ENCODE measurements around the gene RBM15B.

RBM15B gene

DNA sequence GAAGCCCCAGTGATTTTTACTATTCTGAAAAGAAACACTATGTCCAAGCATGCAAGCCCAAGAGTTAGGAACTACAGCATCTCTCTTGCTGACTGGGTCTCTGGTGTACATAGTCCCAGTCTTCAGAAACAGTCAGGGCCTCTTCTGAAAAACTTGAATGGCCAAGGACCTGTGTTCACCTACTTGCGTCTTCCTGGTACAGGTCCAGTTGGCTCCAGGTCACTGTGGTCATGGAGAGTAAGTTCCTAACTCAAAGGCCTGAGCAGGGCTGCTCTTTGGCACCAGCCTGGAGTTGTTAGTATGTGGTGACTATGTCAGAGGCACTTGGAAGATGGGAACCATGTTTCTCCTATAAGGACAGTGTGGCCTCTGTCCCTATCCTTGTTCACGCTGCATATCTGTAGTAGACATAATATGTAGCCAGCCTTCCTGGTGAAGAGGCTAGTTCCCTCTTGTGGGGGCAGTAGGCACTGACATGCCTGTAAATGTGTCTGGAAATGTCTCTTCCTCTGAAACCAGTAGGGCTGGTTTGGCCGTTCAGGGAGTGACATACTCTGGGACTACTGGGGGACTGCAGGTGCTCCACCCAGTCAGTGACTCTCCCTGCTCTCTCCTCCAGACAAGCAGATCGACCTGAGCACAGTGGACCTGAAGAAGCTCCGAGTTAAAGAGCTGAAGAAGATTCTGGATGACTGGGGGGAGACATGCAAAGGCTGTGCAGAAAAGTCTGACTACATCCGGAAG lies 2.6 kb upstream of the RBM15B start (continued):
- TF ChIP-seq TOX (CRISPR knock-in tag; IDR thresholded peaks at IDR 0.05; ENCODE audit: borderline replicate concordance) (no peak), POU6F1 (CRISPR knock-in tag; IDR thresholded peaks at IDR 0.05; ENCODE audit: borderline replicate concordance, low read depth) (no peak), ZFP30 (CRISPR knock-in tag; IDR thresholded peaks at IDR 0.05) (no peak), CSDC2 (CRISPR knock-in tag; IDR thresholded peaks at IDR 0.05) (no peak)

- peak; percentile 16; the same call in 2 of the 3 replicates for ATAC-seq
- TF ChIP-seq CSRNP3 (CRISPR knock-in tag; IDR thresholded peaks at IDR 0.05) (no peak), ZFP3 (CRISPR knock-in tag; IDR thresholded peaks at IDR 0.05) (no peak), ARNTL (CRISPR knock-in tag; IDR thresholded peaks at IDR 0.05; ENCODE audit: borderline replicate concordance, low read depth) (no peak), TOX (CRISPR knock-in tag; IDR thresholded peaks at IDR 0.05; ENCODE audit: borderline replicate concordance) (no peak), GLIS3 (CRISPR knock-in tag; IDR thresholded peaks at IDR 0.05) (no peak), POU6F1 (CRISPR knock-in tag; IDR thresholded peaks at IDR 0.05; ENCODE audit: borderline replicate concordance, low read depth) (no peak), BACH2 (CRISPR knock-in tag; IDR thresholded peaks at IDR 0.05; ENCODE audit: borderline replicate concordance) (no peak), ISL1 (CRISPR knock-in tag; IDR thresholded peaks at IDR 0.05) (no peak), ESRRG (CRISPR knock-in tag; IDR thresholded peaks at IDR 0.05) (no peak), OSR1 (CRISPR knock-in tag; IDR thresholded peaks at IDR 0.05) (no peak), TCF4 (CRISPR knock-in tag; IDR thresholded peaks at IDR 0.05; ENCODE audit: borderline replicate concordance) (no peak), ZNF70 (CRISPR knock-in tag; IDR thresholded peaks at IDR 0.05) (no peak), PATZ1 (CRISPR knock-in tag; IDR thresholded peaks at IDR 0.05; ENCODE audit: borderline replicate concordance) (no peak), PPARA (CRISPR knock-in tag; IDR thresholded peaks at IDR 0.05; ENCODE audit: borderline replicate concordance) (no peak), ZNF565 (CRISPR knock-in tag; conservative IDR thresholded peaks at IDR 0.05; ENCODE audit: low read depth) (no peak), ZFP30 (CRISPR knock-in tag; IDR thresholded peaks at IDR 0.05) (no peak), RARB (CRISPR knock-in tag; IDR thresholded peaks at IDR 0.05) (no peak), ZNF8 (CRISPR knock-in tag; IDR thresholded peaks at IDR 0.05) (no peak), CSDC2 (CRISPR knock-in tag; IDR thresholded peaks at IDR 0.05) (no peak), ZC3H10 (CRISPR knock-in tag; IDR thresholded peaks at IDR 0.05) (no peak)
These were observed 1.5 kb upstream of the RBM15B start for GRCh38 chr3:51389423-51390183.

DNA sequence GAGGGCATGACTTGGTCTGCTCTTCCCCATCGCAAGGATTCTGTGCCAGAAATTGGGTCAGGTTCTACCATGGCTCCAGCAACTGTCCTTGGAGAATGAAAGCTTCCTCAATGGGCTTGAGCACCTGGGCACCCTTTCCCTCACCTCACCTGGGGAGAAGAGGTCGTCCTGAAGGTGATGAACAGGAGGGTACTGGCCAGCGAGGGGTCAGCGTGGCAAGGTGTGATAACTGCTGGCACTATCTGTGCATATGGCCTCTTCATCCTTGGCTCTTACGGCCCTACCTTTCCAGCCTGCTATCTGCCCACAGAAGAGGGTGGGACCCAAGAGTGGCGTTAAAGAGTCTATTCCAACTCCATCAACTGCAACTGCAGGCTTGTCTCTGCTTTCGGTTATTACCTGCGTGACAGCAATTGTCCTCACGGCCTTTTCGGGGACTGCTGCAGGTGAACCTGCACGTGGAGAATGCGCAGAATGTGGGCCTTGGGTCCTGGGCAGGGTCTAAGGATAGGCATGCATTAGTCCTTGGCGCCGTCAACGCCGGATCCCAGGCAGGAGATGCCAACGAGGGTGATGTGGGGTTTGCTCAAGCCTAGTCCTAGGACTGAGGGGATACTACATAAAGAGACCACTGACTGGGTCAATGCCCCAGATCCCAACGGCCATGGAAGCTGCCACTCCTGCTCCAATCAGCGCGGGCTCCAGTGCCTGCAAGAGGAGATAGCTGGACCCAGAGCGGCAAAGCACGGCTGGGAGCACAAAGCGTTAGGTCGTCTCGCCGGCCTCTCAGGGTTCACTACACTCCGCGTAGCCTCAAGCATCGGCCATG lies 625 bp upstream of the RBM15B start:
- peak; percentile 44 for ATAC-seq
- TF ChIP-seq ZFP30 (CRISPR knock-in tag; IDR thresholded peaks at IDR 0.05): no peak
- TF ChIP-seq ZNF70 (CRISPR knock-in tag; IDR thresholded peaks at IDR 0.05): no peak
- TF ChIP-seq ZC3H10 (CRISPR knock-in tag; IDR thresholded peaks at IDR 0.05): no peak
- TF ChIP-seq TOX (CRISPR knock-in tag; IDR thresholded peaks at IDR 0.05; ENCODE audit: borderline replicate concordance): no peak
